B cell (primary cell): ENCODE data around the gene URB1.

ENCODE experiments used
- CTCF ChIP-seq: fragments of 200-600 bp; IDR thresholded peaks from one replicate; pipeline ENCODE4 v1.8.0; 2022; ENCODE audit warnings: antibody characterized with exemption, mild to moderate bottlenecking
- EZH2 ChIP-seq: IDR thresholded peaks from 2 replicates; pipeline ENCODE4 v1.6.1; 2012; ENCODE audit warnings: borderline replicate concordance, low read depth, mild to moderate bottlenecking, moderate library complexity, low read length; ENCODE audit not compliant: insufficient read depth, poor library complexity, severe bottlenecking

DNA sequence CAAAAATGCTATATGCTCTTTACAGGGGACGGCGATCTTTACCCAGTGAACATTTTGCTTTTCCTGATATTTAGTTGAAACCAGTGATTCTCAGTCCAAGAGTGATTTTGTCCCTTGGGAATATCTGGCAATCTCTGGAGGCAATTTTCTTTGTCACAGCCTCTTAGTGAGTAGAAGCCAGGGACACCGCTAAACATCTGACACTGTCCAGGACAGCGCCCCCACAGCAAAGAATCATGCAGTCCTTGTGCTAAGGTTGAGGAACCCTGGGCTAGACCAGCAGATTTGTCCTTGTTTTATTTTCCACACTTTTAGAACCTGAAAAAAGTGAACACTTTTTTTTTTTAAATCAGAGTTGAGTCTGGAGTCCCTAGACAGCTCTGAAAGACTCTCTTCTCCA lies 32.8 kb upstream of the URB1 start:
- TF ChIP-seq CTCF: no peak
- no peak for TF ChIP-seq EZH2
